ENCODE measurements around the gene SARS1. TPM values are rescaled to one million over a fixed set of nuclear protein-coding genes. Genes with fewer than 3 reads are reported as not detected.

The SARS1 gene
- total and polyA plus RNA-seq, 2 of the 13 experiments (the other 11 are each of a cell fraction or from before 2014, with no cell fraction given), result 103 to 134 TPM

DNA sequence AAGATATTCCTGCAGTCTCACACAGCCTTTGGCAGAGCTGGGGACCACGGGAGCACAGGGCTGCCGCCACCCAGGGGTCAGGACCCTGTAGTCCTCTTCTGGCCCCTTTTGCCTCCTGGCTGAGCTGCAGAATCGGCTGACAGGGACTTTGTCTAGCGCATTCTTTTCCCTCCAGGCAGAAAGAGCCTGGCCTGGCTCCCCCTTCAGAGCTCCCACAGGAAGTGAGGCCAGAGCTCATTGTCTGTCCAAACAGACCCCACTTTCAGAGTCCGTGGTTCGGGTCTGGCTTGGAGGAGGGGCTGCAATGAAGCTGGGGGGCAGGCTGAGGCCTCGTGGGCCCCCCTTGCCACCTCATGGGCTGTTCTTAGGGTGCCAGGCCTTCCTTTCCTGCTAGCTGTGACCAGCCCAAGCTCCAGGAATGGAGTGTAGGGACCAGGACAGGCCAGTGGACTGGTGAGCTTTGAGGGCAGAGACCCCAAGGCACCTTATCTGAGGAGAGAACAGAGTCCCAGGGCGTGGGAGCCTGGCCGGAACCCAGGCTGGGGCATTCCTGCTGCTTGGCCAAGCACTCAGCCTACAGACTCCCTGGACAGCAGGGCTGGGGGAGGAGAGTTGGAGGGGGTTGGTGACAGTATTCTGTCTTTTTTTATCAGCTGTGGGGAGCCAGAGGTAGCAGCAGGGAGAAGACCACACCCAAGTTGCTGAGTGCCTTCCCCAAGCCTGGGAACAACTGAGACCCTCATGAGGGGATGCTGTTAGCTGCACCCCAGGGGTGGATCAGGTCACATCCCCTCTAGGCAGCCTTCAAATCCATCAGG lies 40.3 kb downstream of the SARS1 start (continued):
- TF ChIP-seq, protein P1, sequence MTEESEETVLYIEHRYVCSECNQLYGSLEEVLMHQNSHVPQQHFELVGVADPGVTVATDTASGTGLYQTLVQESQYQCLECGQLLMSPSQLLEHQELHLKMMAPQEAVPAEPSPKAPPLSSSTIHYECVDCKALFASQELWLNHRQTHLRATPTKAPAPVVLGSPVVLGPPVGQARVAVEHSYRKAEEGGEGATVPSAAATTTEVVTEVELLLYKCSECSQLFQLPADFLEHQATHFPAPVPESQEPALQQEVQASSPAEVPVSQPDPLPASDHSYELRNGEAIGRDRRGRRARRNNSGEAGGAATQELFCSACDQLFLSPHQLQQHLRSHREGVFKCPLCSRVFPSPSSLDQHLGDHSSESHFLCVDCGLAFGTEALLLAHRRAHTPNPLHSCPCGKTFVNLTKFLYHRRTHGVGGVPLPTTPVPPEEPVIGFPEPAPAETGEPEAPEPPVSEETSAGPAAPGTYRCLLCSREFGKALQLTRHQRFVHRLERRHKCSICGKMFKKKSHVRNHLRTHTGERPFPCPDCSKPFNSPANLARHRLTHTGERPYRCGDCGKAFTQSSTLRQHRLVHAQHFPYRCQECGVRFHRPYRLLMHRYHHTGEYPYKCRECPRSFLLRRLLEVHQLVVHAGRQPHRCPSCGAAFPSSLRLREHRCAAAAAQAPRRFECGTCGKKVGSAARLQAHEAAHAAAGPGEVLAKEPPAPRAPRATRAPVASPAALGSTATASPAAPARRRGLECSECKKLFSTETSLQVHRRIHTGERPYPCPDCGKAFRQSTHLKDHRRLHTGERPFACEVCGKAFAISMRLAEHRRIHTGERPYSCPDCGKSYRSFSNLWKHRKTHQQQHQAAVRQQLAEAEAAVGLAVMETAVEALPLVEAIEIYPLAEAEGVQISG (CRISPR knock-in tag; IDR thresholded peaks at IDR 0.05), result peak; percentile 54
- TF ChIP-seq ERF (CRISPR knock-in tag; IDR thresholded peaks at IDR 0.05) (0 out of 2 replicates have a peak, but pooled peaks have one; percentile 28), NR2F6 (IDR thresholded peaks at IDR 0.05) (peak; percentile 45; the same call in 1 of the 2 replicates), NR2F6 (CRISPR knock-in tag; IDR thresholded peaks at IDR 0.05) (peak; percentile 34), ZSCAN31 (CRISPR knock-in tag; IDR thresholded peaks at IDR 0.05; ENCODE audit: low read depth) (0 out of 2 replicates have a peak, but pooled peaks have one; percentile 54), SOX13 (IDR thresholded peaks at IDR 0.05) (no peak), SOX13 (CRISPR knock-in tag; conservative IDR thresholded peaks at IDR 0.05 in 1 of 2, IDR thresholded peaks at IDR 0.05 in 1 of 2) (0 out of 4 replicates have a peak, but pooled peaks of 1 of the 2 experiments have one; percentile 35), YEATS4 (CRISPR knock-in tag; IDR thresholded peaks at IDR 0.05; ENCODE audit: borderline replicate concordance) (0 out of 2 replicates have a peak, but pooled peaks have one; percentile 33), LCORL (IDR thresholded peaks at IDR 0.05) (no peak), LCORL (CRISPR knock-in tag; IDR thresholded peaks at IDR 0.05) (peak; percentile 68)
- TF ChIP-seq, protein P2, sequence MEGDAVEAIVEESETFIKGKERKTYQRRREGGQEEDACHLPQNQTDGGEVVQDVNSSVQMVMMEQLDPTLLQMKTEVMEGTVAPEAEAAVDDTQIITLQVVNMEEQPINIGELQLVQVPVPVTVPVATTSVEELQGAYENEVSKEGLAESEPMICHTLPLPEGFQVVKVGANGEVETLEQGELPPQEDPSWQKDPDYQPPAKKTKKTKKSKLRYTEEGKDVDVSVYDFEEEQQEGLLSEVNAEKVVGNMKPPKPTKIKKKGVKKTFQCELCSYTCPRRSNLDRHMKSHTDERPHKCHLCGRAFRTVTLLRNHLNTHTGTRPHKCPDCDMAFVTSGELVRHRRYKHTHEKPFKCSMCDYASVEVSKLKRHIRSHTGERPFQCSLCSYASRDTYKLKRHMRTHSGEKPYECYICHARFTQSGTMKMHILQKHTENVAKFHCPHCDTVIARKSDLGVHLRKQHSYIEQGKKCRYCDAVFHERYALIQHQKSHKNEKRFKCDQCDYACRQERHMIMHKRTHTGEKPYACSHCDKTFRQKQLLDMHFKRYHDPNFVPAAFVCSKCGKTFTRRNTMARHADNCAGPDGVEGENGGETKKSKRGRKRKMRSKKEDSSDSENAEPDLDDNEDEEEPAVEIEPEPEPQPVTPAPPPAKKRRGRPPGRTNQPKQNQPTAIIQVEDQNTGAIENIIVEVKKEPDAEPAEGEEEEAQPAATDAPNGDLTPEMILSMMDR (CRISPR knock-in tag; IDR thresholded peaks at IDR 0.05), result peak; percentile 46
- TF ChIP-seq, protein P3, sequence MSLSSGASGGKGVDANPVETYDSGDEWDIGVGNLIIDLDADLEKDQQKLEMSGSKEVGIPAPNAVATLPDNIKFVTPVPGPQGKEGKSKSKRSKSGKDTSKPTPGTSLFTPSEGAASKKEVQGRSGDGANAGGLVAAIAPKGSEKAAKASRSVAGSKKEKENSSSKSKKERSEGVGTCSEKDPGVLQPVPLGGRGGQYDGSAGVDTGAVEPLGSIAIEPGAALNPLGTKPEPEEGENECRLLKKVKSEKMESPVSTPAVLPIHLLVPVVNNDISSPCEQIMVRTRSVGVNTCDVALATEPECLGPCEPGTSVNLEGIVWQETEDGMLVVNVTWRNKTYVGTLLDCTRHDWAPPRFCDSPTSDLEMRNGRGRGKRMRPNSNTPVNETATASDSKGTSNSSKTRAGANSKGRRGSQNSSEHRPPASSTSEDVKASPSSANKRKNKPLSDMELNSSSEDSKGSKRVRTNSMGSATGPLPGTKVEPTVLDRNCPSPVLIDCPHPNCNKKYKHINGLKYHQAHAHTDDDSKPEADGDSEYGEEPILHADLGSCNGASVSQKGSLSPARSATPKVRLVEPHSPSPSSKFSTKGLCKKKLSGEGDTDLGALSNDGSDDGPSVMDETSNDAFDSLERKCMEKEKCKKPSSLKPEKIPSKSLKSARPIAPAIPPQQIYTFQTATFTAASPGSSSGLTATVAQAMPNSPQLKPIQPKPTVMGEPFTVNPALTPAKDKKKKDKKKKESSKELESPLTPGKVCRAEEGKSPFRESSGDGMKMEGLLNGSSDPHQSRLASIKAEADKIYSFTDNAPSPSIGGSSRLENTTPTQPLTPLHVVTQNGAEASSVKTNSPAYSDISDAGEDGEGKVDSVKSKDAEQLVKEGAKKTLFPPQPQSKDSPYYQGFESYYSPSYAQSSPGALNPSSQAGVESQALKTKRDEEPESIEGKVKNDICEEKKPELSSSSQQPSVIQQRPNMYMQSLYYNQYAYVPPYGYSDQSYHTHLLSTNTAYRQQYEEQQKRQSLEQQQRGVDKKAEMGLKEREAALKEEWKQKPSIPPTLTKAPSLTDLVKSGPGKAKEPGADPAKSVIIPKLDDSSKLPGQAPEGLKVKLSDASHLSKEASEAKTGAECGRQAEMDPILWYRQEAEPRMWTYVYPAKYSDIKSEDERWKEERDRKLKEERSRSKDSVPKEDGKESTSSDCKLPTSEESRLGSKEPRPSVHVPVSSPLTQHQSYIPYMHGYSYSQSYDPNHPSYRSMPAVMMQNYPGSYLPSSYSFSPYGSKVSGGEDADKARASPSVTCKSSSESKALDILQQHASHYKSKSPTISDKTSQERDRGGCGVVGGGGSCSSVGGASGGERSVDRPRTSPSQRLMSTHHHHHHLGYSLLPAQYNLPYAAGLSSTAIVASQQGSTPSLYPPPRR (CRISPR knock-in tag; IDR thresholded peaks at IDR 0.05; ENCODE audit: borderline replicate concordance), result peak; percentile 61; the same call in 1 of the 2 replicates
- TF ChIP-seq, protein P4, sequence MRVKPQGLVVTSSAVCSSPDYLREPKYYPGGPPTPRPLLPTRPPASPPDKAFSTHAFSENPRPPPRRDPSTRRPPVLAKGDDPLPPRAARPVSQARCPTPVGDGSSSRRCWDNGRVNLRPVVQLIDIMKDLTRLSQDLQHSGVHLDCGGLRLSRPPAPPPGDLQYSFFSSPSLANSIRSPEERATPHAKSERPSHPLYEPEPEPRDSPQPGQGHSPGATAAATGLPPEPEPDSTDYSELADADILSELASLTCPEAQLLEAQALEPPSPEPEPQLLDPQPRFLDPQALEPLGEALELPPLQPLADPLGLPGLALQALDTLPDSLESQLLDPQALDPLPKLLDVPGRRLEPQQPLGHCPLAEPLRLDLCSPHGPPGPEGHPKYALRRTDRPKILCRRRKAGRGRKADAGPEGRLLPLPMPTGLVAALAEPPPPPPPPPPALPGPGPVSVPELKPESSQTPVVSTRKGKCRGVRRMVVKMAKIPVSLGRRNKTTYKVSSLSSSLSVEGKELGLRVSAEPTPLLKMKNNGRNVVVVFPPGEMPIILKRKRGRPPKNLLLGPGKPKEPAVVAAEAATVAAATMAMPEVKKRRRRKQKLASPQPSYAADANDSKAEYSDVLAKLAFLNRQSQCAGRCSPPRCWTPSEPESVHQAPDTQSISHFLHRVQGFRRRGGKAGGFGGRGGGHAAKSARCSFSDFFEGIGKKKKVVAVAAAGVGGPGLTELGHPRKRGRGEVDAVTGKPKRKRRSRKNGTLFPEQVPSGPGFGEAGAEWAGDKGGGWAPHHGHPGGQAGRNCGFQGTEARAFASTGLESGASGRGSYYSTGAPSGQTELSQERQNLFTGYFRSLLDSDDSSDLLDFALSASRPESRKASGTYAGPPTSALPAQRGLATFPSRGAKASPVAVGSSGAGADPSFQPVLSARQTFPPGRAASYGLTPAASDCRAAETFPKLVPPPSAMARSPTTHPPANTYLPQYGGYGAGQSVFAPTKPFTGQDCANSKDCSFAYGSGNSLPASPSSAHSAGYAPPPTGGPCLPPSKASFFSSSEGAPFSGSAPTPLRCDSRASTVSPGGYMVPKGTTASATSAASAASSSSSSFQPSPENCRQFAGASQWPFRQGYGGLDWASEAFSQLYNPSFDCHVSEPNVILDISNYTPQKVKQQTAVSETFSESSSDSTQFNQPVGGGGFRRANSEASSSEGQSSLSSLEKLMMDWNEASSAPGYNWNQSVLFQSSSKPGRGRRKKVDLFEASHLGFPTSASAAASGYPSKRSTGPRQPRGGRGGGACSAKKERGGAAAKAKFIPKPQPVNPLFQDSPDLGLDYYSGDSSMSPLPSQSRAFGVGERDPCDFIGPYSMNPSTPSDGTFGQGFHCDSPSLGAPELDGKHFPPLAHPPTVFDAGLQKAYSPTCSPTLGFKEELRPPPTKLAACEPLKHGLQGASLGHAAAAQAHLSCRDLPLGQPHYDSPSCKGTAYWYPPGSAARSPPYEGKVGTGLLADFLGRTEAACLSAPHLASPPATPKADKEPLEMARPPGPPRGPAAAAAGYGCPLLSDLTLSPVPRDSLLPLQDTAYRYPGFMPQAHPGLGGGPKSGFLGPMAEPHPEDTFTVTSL (CRISPR knock-in tag; IDR thresholded peaks at IDR 0.05; ENCODE audit: borderline replicate concordance), result peak; percentile 52; the same call in 1 of the 2 replicates

Data from HepG2 (cell line).